HT-29 (cell line): ENCODE results near the gene TBC1D9B. TPM values are rescaled to one million over a fixed set of nuclear protein-coding genes. Genes with fewer than 3 reads are reported as not detected.
"Not testable (repeated sequence)": the region's sequence is repeated elsewhere in the genome, so short reads cannot be mapped to it uniquely, and the experiment has no call there.

ENCODE experiments used
- DNase-seq: peaks from one replicate; pipeline ENCODE4 v3.0.0-alpha.2; 2015; ENCODE audit warnings: low spot score
- total RNA-seq: library from RNA; depleted of rRNA; stranded (reverse); fragments of >200 nt; shearing (Covaris generic); gene quantifications from 2 replicates; pipeline ENCODE4 v1.2.3, GENCODE V29; 2014

TBC1D9B gene
- total RNA-seq, 1 experiment from 2014 or later = 59.9 TPM

DNA sequence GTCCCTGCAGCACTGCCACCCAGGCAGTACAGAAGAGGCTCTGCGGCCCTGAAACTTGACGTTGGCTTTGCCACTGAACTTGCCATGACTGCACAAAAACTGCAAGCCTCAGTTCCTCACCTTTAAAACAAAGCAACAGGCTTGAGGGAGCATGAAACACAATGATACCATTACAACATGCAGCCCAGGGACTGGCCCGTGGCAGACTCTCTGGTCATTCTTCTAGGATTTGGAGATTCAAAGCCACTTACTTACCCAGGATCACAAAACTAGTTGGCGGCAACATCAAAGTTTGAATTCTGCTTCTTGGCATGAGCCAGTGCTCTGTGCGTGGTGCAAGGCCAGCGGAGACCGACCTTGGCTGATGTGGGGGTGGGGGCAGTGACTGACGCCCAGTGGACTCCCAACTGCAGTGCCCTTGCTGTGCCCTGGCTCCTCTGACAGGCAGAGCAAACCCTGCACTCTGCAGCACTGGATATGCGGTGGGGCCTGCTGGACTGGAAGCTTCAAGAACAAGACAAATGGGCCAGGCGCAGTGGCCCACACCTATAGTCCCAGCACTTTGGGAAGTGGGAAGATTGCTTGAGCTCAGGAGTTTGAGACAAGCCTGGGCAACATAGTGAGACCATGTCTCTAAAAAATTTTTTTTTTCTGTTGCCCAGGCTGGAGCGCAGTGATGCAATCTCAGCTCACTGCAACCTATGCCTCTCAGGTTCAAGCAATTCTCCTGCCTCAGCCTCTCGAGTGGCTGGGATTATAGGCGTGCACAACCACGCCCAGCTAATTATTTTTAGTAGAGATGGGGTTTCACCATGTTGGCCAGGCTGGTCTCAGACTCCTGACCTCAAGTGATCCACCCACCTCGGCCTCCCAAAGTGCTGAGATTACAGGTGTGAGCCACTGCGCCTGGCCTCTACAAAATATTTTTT lies 68.1 kb downstream of the TBC1D9B start:
- no peak for DNase-seq

DNA sequence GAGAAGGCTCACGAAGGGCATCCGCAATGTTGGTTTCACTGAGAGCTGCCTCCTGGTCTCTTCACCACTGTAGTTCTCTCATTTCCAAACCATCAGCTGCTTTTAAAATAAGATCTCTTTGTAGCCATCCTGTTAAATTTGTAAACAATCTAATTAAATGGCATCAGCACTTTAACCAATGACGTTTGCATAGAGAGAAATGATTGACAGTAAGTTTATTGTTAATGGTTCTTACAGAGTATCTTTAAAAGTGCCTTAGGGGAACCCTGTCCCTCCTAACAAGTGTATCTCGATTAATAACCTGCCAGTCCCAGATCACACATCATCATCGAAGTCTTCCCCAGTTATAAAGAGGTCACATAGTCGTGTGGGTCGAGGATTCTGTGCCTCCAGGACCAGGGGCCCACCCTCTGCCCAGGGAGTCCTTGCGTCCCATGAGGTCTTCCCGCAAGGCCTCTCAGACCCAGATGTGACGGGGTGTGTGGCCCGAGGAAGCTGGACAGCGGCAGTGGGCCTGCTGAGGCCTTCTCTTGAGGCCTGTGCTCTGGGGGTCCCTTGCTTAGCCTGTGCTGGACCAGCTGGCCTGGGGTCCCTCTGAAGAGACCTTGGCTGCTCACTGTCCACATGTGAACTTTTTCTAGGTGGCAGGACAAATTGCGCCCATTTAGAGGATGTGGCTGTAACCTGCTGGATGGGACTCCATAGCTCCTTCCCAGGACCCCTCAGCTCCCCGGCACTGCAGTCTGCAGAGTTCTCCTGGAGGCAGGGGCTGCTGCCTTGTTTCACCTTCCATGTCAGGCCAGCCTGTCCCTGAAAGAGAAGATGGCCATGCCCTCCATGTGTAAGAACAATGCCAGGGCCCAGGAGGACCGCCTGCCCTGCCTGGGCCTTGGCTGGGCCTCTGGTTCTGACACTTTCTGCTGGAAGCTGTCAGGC lies 70.4 kb downstream of the TBC1D9B start:
- DNase-seq = no peak

DNA sequence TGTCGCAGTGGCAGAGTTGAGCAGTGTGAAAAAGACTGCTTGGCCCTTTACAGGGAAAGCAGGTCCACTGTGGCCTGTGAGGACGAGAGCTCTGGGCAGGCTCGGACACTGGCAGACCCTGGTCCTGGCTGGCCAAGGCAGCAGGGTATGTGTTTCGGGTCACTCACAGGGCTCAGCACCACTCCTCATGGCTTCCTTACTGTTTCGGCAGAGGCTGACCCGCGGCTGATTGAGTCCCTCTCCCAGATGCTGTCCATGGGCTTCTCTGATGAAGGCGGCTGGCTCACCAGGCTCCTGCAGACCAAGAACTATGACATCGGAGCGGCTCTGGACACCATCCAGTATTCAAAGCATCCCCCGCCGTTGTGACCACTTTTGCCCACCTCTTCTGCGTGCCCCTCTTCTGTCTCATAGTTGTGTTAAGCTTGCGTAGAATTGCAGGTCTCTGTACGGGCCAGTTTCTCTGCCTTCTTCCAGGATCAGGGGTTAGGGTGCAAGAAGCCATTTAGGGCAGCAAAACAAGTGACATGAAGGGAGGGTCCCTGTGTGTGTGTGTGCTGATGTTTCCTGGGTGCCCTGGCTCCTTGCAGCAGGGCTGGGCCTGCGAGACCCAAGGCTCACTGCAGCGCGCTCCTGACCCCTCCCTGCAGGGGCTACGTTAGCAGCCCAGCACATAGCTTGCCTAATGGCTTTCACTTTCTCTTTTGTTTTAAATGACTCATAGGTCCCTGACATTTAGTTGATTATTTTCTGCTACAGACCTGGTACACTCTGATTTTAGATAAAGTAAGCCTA lies 71.3 kb downstream of the TBC1D9B start:
- no peak for DNase-seq

DNA sequence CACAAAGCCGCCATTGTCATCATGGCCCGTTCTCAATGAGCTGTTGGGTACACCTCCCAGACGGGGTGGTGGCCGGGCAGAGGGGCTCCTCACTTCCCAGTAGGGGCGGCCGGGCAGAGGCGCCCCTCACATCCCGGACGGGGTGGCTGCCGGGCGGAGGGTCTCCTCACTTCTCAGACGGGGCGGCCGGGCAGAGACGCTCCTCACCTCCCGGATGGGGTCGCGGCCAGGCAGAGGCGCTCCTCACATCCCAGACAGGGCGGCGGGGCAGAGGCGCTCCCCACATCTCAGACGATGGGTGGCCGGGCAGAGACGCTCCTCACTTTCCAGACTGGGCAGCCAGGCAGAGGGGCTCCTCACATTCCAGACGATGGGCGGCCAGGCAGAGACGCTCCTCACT lies 72.8 kb downstream of the TBC1D9B start:
- DNase-seq = not testable (repeated sequence)

DNA sequence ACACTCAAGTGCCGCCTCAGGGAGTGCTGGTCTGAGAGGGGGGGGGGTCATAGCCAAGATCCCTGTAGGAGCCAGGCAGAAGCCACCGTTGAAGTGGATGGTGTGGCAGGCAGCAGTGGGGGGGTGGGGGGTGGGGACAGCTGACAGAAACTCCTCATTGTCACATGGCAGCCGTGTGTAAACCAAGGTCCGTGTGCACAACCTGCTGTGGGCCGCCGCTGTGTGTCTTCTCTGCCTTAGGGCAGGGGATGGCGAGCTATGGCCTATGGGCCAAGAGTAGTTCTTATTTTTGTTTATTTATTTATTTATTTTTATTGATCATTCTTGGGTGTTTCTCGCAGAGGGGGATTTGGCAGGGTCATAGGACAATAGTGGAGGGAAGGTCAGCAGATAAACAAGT lies 73.6 kb downstream of the TBC1D9B start:
- no peak for DNase-seq

DNA sequence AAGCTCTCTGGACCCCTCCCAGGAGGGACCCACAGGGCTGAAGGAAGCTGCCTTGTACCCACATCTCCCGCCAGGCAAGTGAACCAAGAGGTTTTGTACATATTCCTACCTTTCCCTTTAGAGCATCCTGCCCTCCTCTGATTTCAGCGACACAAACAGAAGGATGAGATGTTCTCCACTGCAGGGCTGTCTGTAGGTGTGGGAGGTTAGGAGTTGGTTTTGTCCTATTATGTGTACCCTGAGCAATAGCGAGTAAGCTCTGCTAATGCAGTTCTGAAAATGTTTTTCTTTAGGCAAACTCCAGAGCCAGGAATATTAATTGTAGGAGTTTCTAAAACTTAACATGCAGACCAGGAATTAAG lies 74.0 kb downstream of the TBC1D9B start:
- no peak for DNase-seq

DNA sequence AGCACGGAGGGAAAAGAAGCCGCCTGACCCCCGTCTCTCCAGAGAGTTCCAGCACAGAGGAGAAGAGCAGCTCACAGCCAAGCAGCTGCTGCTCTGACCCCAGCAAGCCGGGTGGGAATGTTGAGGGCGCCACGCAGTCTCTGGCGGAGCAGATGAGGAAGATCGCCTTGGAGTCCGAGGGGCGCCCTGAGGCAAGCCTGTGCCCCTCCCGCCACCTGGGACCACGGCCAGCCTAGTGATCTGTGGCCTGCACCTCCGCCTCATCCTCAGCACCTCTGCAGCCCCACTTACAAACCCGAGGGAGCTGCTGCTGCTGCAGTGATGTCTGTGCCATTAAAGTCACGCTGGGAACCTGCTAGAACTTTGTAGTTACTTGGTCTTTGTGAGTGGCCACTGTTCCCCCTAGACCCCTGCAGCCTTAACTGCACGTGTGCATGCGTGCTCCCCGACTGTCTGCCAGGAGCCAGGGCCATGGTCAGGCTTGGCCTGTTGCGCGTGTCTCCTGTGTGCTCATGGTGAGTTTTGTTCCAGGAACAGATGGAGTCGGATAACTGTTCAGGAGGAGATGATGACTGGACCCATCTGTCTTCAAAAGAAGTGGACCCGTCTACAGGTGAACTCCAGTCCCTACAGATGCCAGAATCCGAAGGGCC lies 74.5 kb downstream of the TBC1D9B start:
- DNase-seq = no peak

DNA sequence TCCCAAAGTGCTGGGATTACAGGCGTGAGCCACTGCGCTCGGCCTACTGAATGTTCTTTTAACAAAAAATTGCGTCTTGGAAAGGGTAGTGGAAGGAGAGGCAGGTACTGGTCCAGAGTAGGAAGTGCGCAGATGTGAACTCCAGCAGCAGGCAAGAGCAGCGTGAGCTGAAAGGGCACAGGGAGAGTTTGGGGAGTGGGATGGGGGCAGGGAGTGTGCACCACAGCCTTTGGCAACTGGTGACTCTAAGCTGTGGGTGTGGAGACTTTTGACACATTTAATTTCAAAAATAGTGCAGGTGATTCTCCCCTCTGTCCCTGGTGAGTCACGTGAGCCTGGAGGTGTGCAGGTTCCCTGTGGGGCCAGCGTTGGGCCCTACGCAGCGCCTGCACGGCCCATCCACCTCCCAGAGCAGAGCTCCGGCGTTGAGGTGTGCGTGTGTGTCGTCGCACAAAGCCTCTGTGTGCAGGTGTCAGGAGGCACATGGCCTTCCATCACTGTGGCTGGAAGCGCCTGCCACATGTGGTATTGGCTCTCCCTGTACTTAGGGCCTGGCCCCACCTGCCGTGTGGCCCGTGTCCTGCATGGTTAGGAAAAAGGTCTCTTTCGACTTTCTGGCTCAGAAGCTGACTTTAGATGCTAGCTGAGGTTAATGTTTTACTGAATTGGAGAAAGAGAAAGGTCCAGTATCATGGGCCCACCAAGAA lies 75.5 kb downstream of the TBC1D9B start:
- DNase-seq = no peak

DNA sequence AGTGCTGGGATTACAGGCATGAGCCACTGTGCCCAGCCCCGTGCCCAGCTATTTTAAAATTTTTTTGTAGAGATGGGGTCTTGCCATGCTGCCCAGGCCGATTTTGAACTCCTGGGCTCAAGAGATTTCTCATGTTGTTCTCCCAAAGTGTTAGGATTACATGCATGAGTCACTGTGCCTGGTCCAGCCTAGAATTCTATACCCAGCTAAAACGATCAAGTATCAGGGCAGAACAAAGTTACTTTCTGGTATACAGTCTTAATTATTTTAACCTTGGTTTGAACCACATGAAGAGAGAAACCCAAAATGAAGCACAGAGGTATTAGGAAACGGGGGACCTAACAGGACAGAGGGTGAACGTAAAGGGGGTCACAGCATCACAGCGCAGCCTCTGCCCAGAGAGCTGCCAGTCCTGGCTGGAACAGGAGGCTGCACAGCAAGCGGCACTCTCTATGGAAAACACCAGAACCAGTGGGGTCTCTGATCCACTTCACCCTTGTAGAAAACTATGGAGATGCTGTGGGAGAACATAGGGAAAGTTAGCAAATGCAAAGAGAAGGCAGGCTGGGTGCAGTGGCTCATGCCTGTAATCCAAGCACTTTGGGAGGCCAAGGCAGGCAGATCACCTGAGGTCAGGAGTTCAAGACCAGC lies 76.8 kb downstream of the TBC1D9B start:
- DNase-seq = no peak

DNA sequence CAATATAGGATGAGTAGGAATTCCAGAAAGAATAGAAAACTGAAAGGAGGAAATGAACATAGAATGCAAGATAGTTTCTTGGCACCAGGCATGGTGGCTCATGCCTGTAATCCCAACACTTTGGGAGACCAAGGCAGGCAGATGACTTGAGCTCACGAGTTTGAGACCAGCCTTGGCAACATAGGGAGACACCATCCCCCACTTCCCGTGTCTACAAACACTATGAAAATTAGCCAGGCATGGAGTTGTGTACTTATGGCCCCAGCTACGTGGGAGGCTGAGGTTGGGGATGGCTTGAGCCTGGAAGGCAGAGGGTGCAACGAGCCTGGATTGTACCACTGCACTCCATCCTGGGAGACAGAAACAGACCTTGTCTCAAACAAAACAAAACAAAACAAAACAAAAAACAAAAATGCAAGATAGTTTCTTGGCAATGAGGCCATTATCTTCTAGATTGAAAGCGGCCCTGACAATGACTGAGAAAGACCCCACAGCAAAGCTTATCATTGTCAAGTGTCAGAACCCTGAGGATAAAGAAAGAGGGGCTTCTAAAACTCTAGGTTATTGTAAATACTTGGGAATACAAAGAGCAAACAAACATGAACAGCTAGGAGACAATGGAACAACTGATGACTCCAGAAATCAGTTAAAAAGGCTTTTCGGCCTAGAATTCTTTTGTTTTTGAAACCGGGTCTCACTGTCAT lies 77.8 kb downstream of the TBC1D9B start:
- no peak for DNase-seq

DNA sequence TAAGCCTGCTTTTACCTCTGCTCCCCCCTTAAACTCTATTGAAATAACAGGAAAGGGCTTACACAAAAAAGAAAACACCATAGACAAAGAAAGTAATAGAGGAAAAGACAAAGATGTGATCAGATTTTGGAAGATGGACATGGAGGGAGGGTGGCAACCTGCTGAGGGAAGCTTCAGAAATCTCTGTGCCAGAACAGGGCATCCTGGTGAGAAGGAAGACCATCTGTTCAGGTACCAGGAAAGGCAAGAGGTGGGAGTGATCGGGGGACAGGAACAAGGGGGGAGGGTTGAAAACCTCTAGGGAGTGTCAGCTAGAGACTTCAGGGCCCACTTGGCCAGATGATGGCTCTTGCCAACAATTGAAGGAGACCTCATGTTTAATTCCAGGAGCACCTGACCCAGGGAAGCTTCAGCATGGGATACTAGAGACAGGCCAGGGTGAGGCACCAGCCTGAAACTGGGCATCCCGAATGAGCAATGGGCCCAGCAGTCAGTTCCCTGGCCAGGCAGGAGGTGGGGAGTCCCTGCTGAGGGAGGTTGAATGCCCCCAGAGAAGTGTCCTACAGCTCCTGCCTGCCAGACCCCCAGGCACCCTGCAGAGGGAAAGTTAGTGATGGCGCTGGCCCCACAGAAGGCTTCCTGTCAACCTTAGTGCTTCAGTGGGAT lies 78.8 kb downstream of the TBC1D9B start:
- no peak for DNase-seq

DNA sequence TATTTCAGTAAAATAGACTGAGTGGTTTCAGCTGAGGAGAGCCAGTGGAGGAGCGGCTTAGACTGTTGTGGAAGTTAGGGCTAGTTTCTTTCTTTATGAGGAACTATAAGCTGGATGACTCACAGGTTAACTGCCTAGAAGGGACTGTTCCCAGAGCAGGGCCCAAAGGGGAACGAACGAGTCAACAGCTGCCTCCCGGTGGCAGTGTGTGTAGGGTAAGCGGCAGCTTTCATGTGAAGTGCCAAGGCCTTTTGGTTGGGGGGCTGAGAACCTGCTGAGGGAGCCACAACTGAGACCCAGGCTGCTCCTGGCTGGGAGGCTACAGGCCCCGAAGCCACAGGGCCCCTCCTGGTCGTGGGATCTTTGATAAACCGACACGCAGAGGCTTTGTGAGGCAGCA lies 80.0 kb downstream of the TBC1D9B start:
- DNase-seq = peak; percentile 60

DNA sequence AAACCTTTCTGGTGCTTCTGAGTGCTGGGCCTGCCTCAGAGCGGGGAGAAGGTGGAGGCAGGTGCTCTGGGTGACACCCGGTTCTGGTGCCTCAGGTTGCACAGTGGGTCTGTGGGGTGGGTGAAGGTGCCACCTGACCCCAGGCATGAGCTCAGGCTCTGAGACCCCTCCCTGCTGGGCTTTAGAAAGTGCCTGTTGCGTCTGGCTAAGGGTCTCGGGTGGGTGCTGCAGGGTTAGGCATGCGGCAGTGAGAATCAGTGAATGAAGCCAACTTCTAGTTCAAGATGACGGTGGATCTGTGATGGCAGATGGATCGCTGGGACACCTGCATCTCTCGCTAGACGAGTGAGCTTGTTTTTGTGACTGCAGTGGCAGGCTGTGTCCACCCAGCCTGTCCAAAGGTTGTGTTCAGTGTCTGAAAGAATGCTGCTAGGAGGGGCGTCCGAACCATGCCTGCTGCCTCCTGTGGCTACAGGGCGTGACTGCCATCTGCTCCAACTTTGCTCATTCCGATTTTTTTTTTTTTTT lies 82.0 kb downstream of the TBC1D9B start:
- DNase-seq = peak; percentile 65

DNA sequence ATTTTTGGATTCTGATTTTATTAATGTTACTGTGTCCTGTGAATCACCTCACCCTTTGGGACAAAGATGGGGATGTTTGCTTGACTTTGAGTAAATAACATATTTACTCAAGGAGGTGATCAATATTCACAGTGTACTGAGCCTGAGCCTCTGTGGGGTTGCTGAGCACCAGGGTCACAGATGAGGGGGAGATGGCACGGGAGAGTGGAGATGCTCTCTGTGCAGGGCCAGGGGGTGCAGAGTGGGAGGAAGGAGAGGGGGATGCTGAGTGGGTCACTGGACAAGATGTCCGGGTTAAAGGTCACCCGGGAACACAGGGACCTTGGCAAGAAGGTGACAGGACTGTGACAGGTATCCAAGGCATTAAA lies 83.0 kb downstream of the TBC1D9B start:
- DNase-seq = no peak

DNA sequence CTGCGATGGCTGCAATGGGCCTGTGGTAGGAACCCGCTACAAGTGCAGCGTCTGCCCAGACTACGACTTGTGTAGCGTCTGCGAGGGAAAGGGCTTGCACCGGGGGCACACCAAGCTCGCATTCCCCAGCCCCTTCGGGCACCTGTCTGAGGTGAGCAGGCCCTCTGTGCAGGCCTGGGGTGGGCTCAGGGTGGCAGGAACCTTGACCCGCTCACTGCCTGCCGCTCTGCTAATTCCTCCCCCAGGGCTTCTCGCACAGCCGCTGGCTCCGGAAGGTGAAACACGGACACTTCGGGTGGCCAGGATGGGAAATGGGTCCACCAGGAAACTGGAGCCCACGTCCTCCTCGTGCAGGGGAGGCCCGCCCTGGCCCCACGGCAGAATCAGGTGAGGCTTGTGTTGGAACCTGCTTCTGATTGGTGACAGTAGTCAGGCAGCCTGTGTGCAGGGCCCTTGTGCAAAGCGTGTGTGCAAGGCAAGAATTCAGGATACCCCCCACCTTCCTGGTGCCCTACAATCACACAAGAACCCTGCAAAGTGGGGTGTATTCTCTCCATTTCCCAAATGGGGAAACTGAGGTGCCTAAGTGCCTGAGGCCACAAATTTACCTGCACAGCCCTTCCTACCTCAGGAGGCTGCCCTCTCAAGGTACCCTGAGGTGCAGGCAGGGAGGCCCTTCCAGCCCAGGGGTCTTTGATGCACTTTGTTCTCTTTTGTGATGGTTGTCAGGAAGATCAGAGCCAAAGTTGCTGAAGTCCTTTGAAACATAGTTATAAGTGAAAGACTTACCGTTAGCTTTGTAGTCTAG lies 83.6 kb downstream of the TBC1D9B start:
- DNase-seq = no peak

DNA sequence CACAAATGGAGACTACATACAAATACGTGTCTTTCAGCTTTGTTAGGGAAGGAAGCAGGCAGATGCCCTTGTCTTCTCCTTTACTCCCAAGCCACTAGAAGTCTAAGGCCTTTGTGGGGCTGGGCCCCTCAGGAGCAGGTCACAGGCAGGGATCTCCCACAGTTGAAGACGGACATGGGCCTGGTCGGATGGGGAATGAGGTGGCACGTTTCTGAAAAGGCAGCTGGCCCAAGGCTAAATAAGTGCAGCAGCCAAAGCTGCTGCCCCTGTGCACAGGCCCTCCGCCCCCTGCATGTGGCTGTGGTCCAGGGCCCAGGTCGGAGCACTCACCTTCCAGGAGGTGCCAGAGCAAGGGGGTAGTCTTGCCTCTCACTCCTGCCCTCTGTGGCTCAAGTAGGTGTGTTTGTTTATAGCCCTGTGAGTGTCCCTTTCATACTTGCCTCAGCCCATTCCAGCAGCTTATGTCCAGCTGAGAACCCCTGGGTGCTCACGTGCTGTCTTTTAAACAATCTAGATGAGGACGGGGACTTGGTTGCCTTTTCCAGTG lies 85.2 kb downstream of the TBC1D9B start:
- DNase-seq = peak; percentile 13

DNA sequence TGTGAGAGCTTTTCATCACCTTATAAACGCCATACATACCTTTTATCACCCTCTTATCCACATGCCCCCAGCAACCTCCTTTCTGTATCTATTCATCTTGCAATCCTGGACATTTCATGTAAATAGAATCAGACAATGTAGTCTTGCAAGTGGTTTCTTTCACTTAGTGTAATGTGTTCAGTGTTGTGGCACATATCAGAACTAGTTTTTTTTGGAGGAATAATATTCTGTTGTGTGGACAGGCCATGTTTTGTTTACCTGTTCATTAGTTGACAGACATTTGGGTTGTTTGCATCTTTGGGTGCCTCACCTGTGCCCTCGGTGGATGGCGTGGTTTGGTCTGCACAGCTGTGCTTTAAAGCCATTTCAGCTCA lies 85.7 kb downstream of the TBC1D9B start:
- no peak for DNase-seq
